Fibroblast of gingiva (primary cell): ENCODE results near the gene FAR1.

ENCODE experiments used
- DNase-seq: peaks from one replicate; pipeline ENCODE4 v3.0.0-alpha.2; 2011; ENCODE audit warnings: low read depth

The FAR1 gene

DNA sequence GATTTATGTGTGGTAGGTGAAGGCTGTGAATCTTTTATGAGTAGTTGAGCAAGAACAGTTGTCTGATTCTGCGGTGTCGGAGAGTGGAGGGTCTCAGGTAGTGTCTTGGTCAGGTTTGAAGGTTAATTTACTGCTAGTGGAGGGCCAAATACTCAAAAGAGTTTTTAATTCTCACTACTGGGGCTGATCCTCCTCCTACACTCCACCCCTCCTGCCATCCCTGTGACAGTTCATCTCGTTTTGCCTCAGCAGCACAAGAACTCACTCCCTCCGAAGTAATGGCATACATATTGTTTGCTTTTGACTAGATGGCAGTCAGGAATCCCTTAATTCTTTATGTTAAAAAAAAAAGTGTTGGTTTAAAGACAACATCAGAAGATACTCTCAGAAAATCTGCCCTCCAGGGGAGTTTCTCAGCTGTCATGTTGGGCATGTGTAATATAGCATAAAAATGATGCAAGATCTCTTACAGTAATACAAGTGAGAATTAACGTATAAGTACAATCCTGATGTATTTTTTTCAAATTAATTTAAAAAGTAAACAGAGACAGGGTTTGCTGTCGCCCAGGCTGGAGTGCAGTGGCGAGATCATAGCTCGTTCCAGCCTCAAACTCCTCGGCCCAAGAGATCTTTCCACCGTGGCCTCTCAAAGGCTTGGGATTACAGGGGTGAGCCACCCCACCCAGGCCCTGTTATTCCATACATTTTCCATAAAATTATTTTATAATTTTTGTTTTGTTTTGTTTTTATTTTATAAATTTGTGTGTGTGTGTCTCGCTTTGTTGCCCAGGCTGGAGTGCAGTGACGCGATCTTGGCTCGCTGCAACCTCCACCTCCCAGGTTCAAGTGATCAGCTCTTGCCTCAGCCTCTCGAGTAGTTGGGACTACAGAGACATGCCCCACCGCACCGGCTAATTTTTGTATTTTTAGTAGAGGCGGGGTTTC lies 1.3 kb downstream of the FAR1 start:
- no peak for DNase-seq

GRCh38 chr11:13672576-13673210 lies 4.2 kb downstream of the FAR1 start:
- no peak for DNase-seq

GRCh38 chr11:13674799-13675509 lies 6.5 kb downstream of the FAR1 start:
- DNase-seq: peak; percentile 2

DNA sequence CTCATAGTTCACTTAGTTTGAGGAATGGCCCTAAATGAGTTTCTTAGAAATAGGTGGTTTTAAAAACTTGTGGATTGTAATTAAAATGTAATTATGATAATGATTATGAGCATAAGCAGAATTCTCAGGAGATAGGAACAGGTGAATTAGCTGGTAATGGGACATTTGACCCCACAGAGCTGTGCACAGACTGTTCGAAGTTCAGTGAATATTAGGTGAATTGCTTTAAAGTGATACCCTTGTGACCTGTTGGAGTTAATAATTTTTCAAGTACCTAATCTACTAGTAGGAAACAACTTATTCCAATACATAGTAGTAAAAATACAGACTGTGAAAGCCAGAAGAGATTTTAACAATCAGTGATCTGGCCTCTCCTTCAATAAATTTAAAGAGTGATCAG lies 8.1 kb downstream of the FAR1 start:
- no peak for DNase-seq

DNA sequence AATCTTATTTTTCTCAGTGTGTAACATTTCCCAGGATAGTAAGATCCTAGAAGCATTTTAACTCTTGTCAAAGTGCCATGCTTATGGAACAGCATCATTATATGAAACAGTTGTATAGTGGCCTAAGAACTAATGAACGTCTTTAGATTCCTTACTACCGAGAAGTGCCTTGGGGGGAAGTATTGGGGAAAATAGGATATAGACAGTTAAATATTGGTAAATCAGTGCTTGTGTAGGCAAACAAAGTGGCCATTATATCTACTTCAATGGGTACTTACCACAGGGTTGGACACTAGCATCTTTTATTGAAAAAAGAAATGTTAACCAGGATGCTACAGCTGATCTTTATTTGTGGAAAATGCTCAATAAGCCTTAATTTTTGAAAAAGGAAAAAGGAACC lies 11.3 kb downstream of the FAR1 start:
- no peak for DNase-seq

GRCh38 chr11:13680501-13681264 lies 12.2 kb downstream of the FAR1 start:
- peak; percentile 2 for DNase-seq

- DNase-seq: no peak
Observed at GRCh38 chr11:13681446-13681845, 13.0 kb downstream of the FAR1 start.

GRCh38 chr11:13682212-13682611 lies 13.7 kb downstream of the FAR1 start:
- no peak for DNase-seq

GRCh38 chr11:13685461-13686108 lies 17.1 kb downstream of the FAR1 start:
- DNase-seq: no peak

DNA sequence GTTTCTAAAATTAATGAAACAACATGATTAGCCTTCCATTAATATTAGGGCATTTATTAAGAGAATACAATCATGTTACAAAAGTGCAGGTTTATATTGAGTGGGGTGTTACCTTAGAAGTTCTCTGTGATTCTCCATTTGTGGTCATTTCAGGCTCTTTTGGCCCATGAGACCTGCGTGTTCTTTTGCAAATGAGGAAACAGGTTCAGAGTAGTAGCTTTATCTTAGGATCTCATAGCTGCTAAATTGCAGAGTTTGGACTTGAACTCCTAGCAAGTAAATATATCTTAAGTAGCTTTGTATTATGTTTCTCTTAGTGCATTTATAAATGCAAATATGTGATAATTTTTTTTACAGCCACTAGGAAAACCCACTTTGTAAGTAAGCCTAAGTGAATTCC lies 18.3 kb downstream of the FAR1 start:
- DNase-seq: no peak

DNA sequence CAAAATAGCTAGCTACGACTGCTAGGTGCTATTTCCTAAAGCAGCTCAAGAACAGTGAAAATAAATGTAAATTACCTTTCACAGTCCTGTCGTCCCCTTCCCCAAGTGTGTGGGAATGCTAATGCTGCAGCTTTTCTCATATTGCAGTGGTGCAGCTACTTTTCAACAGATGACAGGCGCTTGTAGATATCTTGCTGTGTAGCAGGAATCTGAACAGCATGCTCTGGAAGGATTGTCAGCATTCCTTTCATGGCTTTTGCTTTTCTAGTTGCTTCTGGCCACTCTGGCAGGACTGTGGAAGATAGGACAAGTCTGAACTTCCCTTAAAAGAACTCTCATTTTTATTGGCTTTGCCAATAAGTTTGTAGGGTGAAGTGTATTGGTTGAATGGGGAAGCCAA lies 18.8 kb downstream of the FAR1 start:
- DNase-seq: no peak

DNA sequence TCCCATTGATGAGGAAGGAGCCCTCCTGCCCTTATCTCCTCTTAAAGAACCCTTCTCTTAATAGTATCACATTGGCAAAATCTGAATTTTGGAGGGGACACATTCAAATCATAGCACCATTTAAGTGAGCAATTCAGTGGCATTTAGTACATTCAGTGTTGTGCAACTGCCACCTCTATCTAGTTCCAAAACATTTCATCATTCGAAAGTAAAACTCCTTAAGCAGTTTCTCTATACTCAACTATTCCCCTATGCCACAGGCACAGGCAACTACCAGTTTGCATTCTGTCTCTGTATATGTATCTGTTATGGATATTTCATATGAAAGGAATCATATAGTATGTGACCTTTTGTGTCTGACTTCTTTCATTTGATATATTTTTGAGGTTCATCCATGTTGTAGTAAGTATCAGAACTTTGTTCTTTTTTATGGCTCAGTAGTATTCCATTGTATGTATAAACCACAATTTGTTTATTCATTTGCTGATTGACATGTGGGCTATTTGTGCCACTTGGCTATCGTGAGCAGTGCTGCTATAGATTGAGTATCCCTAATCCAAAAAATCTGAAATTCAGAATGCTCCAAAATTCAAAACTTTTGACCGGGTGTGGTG lies 22.9 kb downstream of the FAR1 start:
- peak; percentile 19 for DNase-seq

DNA sequence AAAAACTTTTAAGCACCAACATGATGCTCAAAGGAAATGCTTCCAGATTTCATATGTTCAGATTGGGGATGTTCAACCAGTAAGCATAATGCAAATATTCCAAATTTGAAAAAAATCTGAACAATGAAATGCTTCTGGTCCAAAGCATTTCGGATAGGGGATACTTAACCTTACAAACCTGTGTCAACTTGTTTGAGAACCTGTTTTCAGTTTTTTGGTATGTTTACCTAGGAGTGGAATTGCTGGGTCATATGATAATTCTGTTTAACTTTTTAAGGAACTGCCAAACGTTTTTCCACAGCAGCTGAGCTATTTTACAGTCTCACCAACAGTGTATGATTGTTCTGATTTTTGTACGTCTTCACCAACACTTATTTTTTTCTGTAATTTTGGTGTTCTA lies 23.7 kb downstream of the FAR1 start:
- no peak for DNase-seq

DNA sequence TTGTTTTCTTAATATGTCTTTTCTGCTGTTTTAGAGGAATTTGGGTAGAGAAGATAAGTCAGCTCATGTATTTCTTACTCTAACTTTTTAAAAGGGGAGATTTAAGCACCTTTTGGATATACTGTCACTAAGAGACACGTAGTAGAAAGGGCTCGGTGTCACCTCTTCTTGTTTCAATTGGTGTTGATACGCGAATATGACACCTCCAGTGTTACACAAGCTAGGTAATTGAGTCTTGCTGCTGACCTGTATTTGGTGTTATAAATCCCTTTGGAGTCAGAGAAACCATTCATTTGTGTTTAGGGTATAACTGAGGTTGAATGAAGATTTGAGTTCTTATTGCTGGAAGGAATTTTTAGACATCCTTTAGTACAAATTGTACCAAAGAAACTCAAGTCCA lies 25.6 kb downstream of the FAR1 start:
- no peak for DNase-seq

GRCh38 chr11:13695886-13696285 lies 27.4 kb downstream of the FAR1 start:
- DNase-seq: no peak

DNA sequence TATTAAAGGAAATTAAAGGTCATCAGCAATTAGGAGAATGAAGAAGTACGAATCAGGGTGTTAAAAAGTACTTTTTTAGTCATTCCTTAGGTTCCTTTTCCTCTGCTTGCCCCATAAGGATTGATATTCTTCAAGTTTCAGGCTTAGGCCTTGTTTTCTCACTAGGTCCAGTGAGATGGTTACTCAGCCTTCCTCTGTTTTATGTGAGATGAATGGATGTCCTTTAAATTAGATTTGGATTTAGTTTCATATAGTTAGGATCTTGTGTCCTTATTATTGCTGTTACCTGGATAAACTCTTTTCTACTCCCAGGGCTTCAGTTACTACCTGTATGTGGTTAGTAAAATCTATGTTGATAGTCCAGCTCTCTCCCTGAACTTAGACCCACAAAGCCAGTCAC lies 29.2 kb downstream of the FAR1 start:
- no peak for DNase-seq

- no peak for DNase-seq
Observed at GRCh38 chr11:13698132-13698531, 29.7 kb downstream of the FAR1 start.

DNA sequence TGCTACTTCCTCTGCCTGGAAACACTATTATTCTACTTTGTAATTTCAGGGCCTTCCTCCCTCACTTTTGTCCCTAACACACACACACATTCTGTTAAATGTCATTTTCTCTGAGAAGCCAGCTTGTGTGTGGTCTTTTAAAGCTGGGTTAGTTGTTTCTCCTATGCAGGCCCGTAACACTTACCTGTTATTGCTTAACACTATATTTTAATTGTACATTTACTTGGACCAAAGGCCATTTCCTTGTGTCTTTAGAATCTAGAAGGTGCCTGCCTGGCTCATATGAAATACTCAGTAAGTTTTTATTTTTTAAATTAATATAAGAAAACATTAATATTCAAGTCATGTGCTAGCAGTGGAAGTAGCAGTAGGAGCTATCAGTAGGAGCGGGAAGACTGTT lies 30.6 kb downstream of the FAR1 start:
- no peak for DNase-seq

- no peak for DNase-seq
Observed at GRCh38 chr11:13699870-13700269, 31.4 kb downstream of the FAR1 start.

DNA sequence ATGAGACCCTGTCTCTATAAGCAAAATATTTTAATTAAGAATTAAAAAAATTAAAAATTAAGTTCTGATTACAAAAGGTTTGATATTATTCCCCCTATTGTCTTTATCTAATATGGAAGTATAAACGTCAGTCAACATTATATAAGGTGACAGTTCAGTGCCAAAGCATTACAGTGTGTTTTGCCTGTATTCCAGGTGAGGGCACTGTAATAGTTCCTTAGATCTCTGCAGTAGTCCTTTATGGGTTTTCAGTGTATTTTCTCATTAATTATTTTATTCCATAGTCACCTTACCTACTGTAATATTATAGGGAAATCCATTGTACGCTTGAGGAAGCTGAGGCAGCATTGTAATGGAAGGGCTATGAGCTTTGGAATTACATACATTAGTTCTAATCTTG lies 33.0 kb downstream of the FAR1 start:
- no peak for DNase-seq

DNA sequence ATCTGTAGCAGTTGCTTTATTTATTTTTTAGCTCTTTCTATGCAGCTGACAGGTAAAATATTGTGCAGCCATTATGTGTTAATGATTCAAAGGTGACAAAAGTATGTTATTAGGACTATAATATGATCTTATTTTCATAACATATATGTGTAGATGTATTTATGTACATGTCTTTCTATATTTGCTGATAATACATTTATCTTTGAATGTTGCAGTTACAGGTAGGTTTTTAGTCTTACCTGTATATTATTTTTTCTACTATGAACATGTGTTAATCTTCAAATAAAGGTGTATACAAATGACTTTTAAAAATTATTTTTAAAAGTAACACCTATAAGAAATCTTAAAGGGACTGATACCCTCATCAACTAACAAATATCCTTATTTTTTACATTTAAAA lies 33.6 kb downstream of the FAR1 start:
- no peak for DNase-seq
